Esophagus squamous epithelium (tissue), 5 donors: ENCODE data around the gene STAB1. TPM values are rescaled to one million over a fixed set of nuclear protein-coding genes. Genes with fewer than 3 reads are reported as not detected.

Source experiments
- DNase-seq: peaks from one replicate; lab custom pipeline; 2025; lab: John Stamatoyannopoulos, UW
- H3K27ac ChIP-seq, 4 donors: fragments of 200-600 bp; sonication (generic); one replicate each; pipeline ENCODE4 v1.5.1; 2016 to 2019; ENCODE audit warnings: mild to moderate bottlenecking in 1 of 4
- H3K27me3 ChIP-seq, 4 donors: fragments of 200-600 bp; sonication (generic); 1 replicate in 3 of 4; 2 replicates in 1 of 4; pipeline versions ENCODE4 v1.5.1 to v1.6.0; 2017 to 2021; ENCODE audit warnings: antibody characterized with exemption in 1 of 4
- H3K36me3 ChIP-seq, 3 donors: fragments of 200-600 bp; sonication (generic); one replicate each; pipeline ENCODE4 v1.5.1; 2016 to 2019
- H3K4me1 ChIP-seq, 3 donors: fragments of 200-600 bp; sonication (generic); one replicate each; pipeline ENCODE4 v1.5.1; 2017 to 2019
- H3K4me3 ChIP-seq, 4 donors: fragments of 200-600 bp; sonication (generic); 1 replicate in 3 of 4; 2 replicates in 1 of 4; pipeline ENCODE4 v1.5.1; 2016 to 2019; ENCODE audit warnings: mild to moderate bottlenecking in 2 of 4, moderate library complexity in 1 of 4
- H3K9me3 ChIP-seq, 3 donors: fragments of 200-600 bp; sonication (generic); one replicate each; pipeline ENCODE4 v1.5.1; 2016 to 2019
- POLR2A ChIP-seq, 4 donors: fragments of 450-650 bp; IDR thresholded peaks; one replicate each; pipeline ENCODE4 v1.6.1; 2017; ENCODE audit warnings: antibody characterized with exemption in 4 of 4, mild to moderate bottlenecking in 4 of 4, moderate library complexity in 3 of 4
- WGBS, 2 donors: methylation state at CpG; one replicate each; pipeline ENCODE4 v1.1.5; 2018; 5-methylcytosine and 5-hydroxymethylcytosine counted together
- intact Hi-C: fragments of 100-400 bp; cut with DNase I; formaldehyde crosslinking; loops from one replicate; pipeline ENCODE4 v1.15.0; 2022
- total RNA-seq, 4 donors: library from RNA; depleted of rRNA; stranded (reverse); fragments of >200 nt; gene quantifications; one replicate each; pipeline ENCODE4 v1.1.0, GENCODE V29; 2016
- TF ChIP-seq, protein P1 (sequence below), 6 experiments: fragments of 450-650 bp in 4 of 6; fragments of 200-600 bp in 2 of 6; sonication (generic) in 2 of 6; IDR thresholded peaks; one replicate each; pipeline ENCODE4 v1.5.1; 2016 to 2019; ENCODE audit warnings: antibody characterized with exemption in 6 of 6, mild to moderate bottlenecking in 4 of 6, moderate library complexity in 4 of 6
- donor health status: DM: yes; HTN: yes; CAD: no.

Gene STAB1
- total RNA-seq, 4 donors from 2014 or later = 5.6 to 69.4 (median 32.3) TPM

DNA sequence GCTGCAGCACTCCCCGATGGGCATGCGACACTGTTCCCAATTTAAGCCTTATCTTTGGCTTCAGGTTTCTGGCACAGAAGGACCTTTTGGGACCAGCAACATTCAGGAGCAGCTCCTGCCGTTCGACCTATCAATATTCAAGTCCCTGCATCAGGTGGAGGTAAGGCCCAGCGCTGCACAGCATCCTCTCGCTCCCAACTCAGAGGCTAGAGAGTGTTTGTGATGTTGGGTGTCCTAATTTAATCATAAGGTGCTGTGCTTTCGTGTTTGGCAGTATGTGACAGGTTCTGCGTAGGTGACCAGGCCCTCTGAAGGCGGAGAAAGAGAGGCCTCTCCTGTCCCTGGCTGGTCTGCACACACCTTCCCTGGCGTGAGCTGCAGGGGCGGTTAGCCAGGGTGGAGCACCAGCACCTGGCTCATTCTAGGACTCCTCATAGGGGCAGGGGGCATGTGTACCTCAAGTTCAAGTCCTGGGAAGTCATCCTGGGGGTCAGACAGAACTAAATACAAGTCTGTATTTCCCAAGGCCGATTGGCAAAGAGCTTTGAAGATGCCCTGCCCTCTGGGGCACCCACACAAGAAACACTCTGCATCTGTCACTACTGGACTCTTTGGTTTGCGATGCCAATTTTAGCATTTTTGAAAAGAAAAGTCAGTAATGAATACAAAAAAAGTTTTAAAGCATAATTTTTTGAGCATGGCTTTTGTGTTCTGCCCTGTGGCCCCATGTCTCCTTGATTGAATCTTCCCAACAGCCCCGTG is 22.7 kb upstream of the STAB1 start:
- peak overlapping the region in 1 of 4 donors; percentile 36 for H3K27ac ChIP-seq
- peaks cover 11 to 49% (median 27%) of the 10 kb centered on the region in 3 donors for H3K4me1 ChIP-seq
- intact Hi-C loops = no loop called here
- no peaks in the 10 kb centered on the region for H3K27me3 ChIP-seq
- no peak for TF ChIP-seq POLR2A (IDR thresholded peaks at IDR 0.05)
- TF ChIP-seq, protein P1, sequence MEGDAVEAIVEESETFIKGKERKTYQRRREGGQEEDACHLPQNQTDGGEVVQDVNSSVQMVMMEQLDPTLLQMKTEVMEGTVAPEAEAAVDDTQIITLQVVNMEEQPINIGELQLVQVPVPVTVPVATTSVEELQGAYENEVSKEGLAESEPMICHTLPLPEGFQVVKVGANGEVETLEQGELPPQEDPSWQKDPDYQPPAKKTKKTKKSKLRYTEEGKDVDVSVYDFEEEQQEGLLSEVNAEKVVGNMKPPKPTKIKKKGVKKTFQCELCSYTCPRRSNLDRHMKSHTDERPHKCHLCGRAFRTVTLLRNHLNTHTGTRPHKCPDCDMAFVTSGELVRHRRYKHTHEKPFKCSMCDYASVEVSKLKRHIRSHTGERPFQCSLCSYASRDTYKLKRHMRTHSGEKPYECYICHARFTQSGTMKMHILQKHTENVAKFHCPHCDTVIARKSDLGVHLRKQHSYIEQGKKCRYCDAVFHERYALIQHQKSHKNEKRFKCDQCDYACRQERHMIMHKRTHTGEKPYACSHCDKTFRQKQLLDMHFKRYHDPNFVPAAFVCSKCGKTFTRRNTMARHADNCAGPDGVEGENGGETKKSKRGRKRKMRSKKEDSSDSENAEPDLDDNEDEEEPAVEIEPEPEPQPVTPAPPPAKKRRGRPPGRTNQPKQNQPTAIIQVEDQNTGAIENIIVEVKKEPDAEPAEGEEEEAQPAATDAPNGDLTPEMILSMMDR (IDR thresholded peaks at IDR 0.05) = no peak
- DNase-seq = no peak
- H3K4me3 ChIP-seq = no peak overlapping the region
- 63 to 69% methylated on average over 11 to 12 of the region's 14 CpGs for WGBS, 2 donors
- H3K9me3 ChIP-seq = no peaks in the 10 kb centered on the region
- peaks cover 21 to 79% (median 48%) of the 10 kb centered on the region in 3 donors for H3K36me3 ChIP-seq

DNA sequence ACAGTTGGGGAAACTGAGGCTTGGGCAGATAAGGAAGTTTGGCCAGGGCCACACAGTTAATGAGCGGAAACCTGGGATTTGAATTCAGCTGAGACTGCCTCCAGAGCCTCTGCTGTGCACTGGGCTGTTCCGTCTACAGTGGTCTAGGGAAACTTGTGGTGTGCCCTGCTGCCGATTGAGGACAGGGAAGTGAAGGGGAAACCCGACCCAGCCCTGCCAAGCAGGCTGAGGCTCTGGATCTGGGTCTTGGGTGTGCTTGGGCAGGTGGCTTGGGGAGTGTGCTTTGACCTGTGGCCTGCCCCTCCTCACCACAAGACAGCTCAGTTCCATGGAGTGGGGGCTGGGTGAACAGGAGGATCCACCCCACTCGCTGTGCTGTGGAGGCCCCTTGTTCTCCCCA is 22.1 kb upstream of the STAB1 start:
- 65 to 100% methylated on average over 4 to 5 of the region's 5 CpGs for WGBS, 2 donors
- Histone ChIP-seq H3K36me3 (peaks cover 21 to 84% (median 54%) of the 10 kb centered on the region in 3 donors), H3K27ac (peak overlapping the region in 1 of 4 donors; percentile 10), H3K9me3 (no peaks in the 10 kb centered on the region), H3K4me3 (no peak overlapping the region), H3K27me3 (no peaks in the 10 kb centered on the region), H3K4me1 (peaks cover 11 to 43% (median 20%) of the 10 kb centered on the region in 3 donors)
- TF ChIP-seq POLR2A (IDR thresholded peaks at IDR 0.05) = no peak
- TF ChIP-seq, protein P1 (IDR thresholded peaks at IDR 0.05) = no peak
- intact Hi-C loops = no loop called here
- DNase-seq = no peak

DNA sequence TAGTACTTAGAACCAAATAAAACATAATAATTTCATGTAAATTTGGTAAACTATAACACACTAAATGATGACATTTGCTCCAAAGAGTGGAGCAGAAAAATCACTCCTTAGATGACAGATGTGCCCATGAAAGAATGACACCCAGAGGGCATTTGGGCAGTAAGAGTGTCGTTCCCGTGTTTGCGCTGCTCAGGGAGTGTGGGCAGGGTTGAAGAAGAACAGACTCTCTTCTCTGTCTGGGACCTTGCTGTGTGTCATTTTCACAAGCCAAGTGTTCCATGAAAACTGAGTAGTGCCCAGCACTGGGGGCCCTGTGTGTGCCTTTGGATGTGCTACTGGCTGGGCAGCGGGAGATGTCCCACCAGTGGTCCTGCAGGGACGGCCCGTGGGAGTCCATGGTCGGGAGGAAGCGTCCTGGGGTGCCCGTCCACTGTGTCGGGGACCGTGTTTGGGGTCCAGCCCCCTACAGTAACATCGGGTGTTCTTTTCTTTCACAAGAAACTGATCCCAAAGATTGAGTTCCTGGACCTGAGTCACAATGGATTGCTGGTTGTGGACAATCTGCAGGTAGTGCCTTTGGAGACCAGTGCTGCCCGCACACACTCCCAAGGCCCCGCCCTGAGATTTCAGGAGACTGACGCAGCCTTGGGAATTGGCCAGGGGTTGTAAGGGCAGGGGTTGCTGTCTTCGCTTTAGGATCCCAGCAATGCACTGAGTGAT is 17.9 kb upstream of the STAB1 start:
- TF ChIP-seq, protein P1 (IDR thresholded peaks at IDR 0.05) = no peak
- no peak for TF ChIP-seq POLR2A (IDR thresholded peaks at IDR 0.05)
- Histone ChIP-seq H3K9me3 (no peaks in the 10 kb centered on the region), H3K27me3 (no peaks in the 10 kb centered on the region), H3K4me1 (peaks cover under 1 to 13% (median 1%) of the 10 kb centered on the region in 3 donors), H3K36me3 (peaks cover 52 to 100% (median 92%) of the 10 kb centered on the region in 3 donors), H3K27ac (peak overlapping the region in 1 of 4 donors; percentile 39), H3K4me3 (no peak overlapping the region)
- intact Hi-C loops = no loop called here
- no peak for DNase-seq
- 82 to 85% methylated on average over 6 to 7 of the region's 16 CpGs for WGBS, 2 donors

DNA sequence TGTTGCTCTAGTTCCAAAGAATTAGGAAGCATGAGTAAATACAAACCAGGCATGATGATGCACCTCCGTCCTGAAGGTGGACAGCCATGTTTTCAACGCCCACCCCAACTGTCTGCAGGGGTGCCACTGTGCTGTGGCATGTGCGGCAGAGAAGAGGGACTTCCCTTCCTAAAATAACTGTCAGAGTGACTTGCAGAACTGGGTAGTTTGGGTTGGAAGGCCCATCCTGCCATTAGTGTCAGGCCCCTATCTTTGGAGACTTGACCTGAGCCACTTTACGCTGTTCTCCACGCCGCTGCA is 17.4 kb upstream of the STAB1 start:
- no peak for DNase-seq
- H3K27ac ChIP-seq = no peak overlapping the region
- H3K9me3 ChIP-seq = no peaks in the 10 kb centered on the region
- no peaks in the 10 kb centered on the region for H3K27me3 ChIP-seq
- H3K4me1 ChIP-seq = peaks cover 0 to 14% (median 3%) of the 10 kb centered on the region in 3 donors
- no peak overlapping the region for H3K4me3 ChIP-seq
- WGBS, 2 donors = 91% methylated on average over 6 of the region's 6 CpGs; no CpG with 5 or more reads in 1 of the 2 donors
- TF ChIP-seq, protein P1 (IDR thresholded peaks at IDR 0.05) = no peak
- TF ChIP-seq POLR2A (IDR thresholded peaks at IDR 0.05) = no peak
- intact Hi-C loops = no loop called here
- peaks cover 52 to 100% (median 92%) of the 10 kb centered on the region in 3 donors for H3K36me3 ChIP-seq
